ENCODE measurements around the gene DNAAF5. TPM values are rescaled to one million over a fixed set of nuclear protein-coding genes. Genes with fewer than 3 reads are reported as not detected.

The DNAAF5 gene
- total RNA-seq, 1 experiment from 2014 or later, result 122 TPM

GRCh38 chr7:805261-805660 lies 78.8 kb downstream of the DNAAF5 start:
- peak; percentile 68 for DNase-seq (ENCODE audit: low spot score)

- DNase-seq (ENCODE audit: low spot score), result peak; percentile 16
These were observed 89.1 kb downstream of the DNAAF5 start for GRCh38 chr7:815284-816216.

GRCh38 chr7:816300-816750 lies 89.8 kb downstream of the DNAAF5 start:
- DNase-seq (ENCODE audit: low spot score), result peak; percentile 99

- peak; percentile 65 for DNase-seq (ENCODE audit: low spot score)
These were observed 90.5 kb downstream of the DNAAF5 start for GRCh38 chr7:816751-817671.

- DNase-seq (ENCODE audit: low spot score), result peak; percentile 60
These were observed 91.7 kb downstream of the DNAAF5 start for GRCh38 chr7:818031-818699.

GRCh38 chr7:820341-820740 lies 93.8 kb downstream of the DNAAF5 start:
- no peak for DNase-seq (ENCODE audit: low spot score)

- DNase-seq (ENCODE audit: low spot score), result no peak
These were observed 95.2 kb downstream of the DNAAF5 start for GRCh38 chr7:821688-822087.

GRCh38 chr7:822692-823276 lies 96.3 kb downstream of the DNAAF5 start:
- no peak for DNase-seq (ENCODE audit: low spot score)

GRCh38 chr7:823649-824048 lies 97.2 kb downstream of the DNAAF5 start:
- peak; percentile 64 for DNase-seq (ENCODE audit: low spot score)

- no peak for DNase-seq (ENCODE audit: low spot score)
These were observed 97.6 kb downstream of the DNAAF5 start for GRCh38 chr7:824081-824480.

GRCh38 chr7:824664-825063 lies 98.2 kb downstream of the DNAAF5 start:
- no peak for DNase-seq (ENCODE audit: low spot score)

GRCh38 chr7:825386-825785 lies 98.9 kb downstream of the DNAAF5 start:
- no peak for DNase-seq (ENCODE audit: low spot score)

GRCh38 chr7:826230-826917 lies 99.9 kb downstream of the DNAAF5 start:
- no peak for DNase-seq (ENCODE audit: low spot score)

- no peak for DNase-seq (ENCODE audit: low spot score)
These were observed 102.5 kb downstream of the DNAAF5 start for GRCh38 chr7:828793-829561.

- DNase-seq (ENCODE audit: low spot score), result no peak
These were observed 103.6 kb downstream of the DNAAF5 start for GRCh38 chr7:830069-830468.

- DNase-seq (ENCODE audit: low spot score), result peak; percentile 89
These were observed 105.2 kb downstream of the DNAAF5 start for GRCh38 chr7:831596-832166.

GRCh38 chr7:832167-832967 lies 105.9 kb downstream of the DNAAF5 start, which contains the start of gene SUN1:
Gene SUN1 (plus strand): TSS chr7:832476. CDS start chr7:832525, 49 bp downstream.
- peak; percentile 90 for DNase-seq (ENCODE audit: low spot score)

GRCh38 chr7:832968-833424 lies 106.5 kb downstream of the DNAAF5 start:
- DNase-seq (ENCODE audit: low spot score), result no peak

All from HT-29 (cell line).